ENCODE data around the gene RHOB. TPM values are rescaled to one million over a fixed set of nuclear protein-coding genes. Genes with fewer than 3 reads are reported as not detected.
"Not testable (repeated sequence)": the region's sequence is repeated elsewhere in the genome, so short reads cannot be mapped to it uniquely, and the experiment has no call there.

RHOB gene
- polyA plus RNA-seq, 1 donor from 2014 or later, result 14.0 TPM

DNA sequence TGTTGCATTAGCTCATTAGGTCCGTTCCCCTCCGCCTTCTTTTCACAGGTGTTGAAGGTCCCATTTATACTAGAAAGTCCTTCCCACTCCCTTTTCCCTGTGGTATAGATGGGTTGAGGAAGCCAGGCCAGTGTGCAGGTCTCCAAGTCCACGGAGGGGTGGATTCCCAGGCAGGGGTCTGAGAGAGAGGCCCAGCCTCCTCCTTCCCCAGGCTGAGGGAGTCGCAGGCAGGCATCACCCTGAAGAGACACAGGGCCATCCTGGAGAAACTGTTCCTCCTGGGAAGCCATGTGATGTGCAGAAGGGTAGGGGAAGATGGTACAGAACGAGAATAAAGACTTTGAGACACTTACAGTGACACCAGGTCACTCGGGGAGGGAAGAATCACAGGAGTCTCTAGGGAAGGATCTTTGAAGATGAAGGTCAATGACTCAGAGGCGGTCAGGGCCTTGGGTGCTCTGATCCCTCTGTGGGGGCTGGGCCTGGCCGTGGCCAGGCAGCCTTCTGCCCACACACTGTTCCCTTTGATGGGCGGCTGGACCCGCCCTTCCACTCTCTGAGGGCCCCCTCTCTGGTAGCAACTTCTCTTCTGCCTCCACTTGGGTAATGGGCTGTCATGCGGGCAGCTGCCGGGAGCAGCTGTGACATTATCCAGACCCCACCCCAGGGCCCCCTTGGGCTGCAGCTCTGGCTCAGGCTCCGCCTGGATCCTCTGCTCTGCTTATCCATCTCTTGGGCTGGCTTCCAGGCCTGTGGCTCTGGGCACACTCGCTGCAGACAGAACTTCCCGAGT is 45.1 kb downstream of the RHOB start:
- no peaks in the 10 kb centered on the region for H3K27me3 Mint-ChIP-seq
- no peaks in the 10 kb centered on the region for H3K36me3 Mint-ChIP-seq
- H3K27ac Mint-ChIP-seq, result no peak overlapping the region
- H3K4me3 Mint-ChIP-seq, result no peak overlapping the region
- no peaks in the 10 kb centered on the region for H3K9me3 Mint-ChIP-seq
- H3K4me1 Mint-ChIP-seq, result peaks cover 0 to 2% (median 0%) of the 10 kb centered on the region in 3 donors

DNA sequence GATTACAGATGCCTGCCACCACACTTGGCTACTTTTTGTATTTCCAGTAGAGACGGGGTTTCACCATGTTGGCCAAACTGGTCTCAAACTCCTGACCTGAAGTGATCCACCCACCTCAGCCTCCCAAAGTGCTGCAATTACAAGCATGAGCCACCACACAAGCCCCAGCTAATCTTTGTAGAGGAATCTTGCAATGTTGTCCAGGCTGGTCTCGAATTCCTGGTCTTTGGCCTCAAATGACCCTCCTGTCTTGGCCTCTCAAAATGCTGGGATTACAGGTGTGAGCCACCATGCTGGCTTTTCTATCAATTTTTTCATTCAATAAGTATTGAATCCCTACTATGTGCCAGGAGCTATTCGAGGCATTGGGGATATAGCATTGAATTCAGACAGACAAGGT is 46.2 kb downstream of the RHOB start:
- H3K27ac Mint-ChIP-seq, H3K4me3 Mint-ChIP-seq, H3K36me3 Mint-ChIP-seq, H3K27me3 Mint-ChIP-seq, H3K9me3 Mint-ChIP-seq, H3K4me1 Mint-ChIP-seq: not testable (repeated sequence)

DNA sequence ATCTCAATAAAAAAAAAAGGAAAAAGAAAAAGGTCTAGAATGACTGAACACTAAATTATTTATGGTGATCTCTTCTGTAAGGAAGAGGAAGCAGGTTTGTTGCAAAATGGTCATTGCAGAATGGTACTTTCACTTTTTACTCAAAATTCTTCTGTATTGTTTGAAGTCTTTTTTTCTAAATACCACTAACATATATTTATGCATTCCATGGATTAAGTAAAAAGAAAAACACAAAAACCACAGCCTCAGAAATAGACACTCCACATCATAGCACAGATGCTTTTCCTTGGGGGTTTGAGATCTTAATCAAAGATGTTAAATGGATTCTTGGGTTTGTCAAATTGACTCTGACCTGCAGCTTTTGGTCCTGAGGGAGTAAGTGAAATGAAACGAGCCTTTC is 47.4 kb downstream of the RHOB start:
- Mint-ChIP-seq H3K27me3 (peaks cover 4% of the 10 kb centered on the region), H3K4me3 (no peak overlapping the region), H3K9me3 (no peaks in the 10 kb centered on the region), H3K27ac (no peak overlapping the region), H3K4me1 (peaks cover 0 to 2% (median 0%) of the 10 kb centered on the region in 3 donors), H3K36me3 (no peaks in the 10 kb centered on the region)

DNA sequence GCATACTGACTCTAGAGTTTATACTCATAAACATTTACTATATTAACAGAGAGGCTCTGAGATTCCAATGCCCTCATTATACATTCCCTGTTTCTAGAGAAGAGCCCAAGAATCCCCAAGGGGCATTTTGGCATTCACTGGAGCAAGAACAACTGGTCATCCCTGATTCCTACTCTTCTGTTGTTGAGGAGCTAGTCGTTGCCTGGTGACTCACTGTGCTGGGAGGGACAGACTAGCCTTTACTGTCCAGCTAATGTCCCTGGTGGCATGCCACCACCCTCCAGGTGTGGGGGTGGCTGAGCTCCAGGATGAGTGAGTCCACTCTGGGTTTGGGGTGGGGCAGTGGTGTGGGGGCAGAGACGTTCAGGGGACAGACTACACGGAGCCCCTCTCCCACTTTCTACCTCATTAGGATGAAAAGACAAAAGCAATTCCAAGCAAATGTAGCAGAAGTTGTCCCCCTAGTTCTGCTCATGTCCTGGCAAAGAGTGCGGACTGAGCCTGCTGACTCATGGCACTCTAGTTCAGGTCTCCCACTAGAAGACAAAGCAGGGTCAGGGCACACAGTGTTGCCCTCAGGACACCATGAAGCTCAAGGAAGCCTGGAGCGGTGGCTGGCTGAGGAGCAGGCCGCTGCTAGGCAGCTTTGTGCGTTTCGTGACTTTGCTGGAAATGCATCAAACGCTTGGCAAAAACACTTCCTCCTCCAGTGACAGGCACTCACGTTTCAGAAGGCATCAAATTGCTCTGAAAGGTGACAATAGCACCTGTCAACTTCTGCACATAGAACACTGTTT is 49.4 kb downstream of the RHOB start:
- H3K36me3 Mint-ChIP-seq, result no peaks in the 10 kb centered on the region
- peaks cover 0 to 2% (median 0%) of the 10 kb centered on the region in 3 donors for H3K9me3 Mint-ChIP-seq
- peaks cover 0 to 2% (median 0%) of the 10 kb centered on the region in 3 donors for H3K4me1 Mint-ChIP-seq
- no peak overlapping the region for H3K27ac Mint-ChIP-seq
- no peak overlapping the region for H3K4me3 Mint-ChIP-seq
- H3K27me3 Mint-ChIP-seq, result peaks cover 4% of the 10 kb centered on the region

DNA sequence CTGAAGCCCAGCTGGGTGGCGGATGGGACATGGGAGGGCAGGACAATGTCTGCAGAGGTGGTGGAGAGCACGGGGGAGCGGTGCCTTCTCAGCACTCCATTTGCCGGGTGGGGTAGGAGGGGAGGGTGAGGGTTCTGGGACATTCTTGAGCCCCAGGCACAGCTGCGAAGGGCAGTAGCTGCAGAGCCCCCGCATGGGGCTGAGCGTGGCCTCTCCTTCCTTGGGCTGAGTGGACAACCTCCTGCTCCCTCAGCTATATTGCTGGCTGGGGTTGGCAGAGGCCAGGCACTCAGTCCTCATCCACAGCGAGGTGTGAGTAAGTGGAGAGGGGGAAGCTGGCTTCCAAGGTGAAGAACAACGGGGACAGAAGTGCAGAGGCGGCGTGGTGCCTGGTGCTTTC is 50.1 kb downstream of the RHOB start:
- no peaks in the 10 kb centered on the region for H3K36me3 Mint-ChIP-seq
- H3K4me3 Mint-ChIP-seq, result no peak overlapping the region
- H3K9me3 Mint-ChIP-seq, result peaks cover 0 to 2% (median 0%) of the 10 kb centered on the region in 3 donors
- H3K27ac Mint-ChIP-seq, result no peak overlapping the region
- peaks cover 4% of the 10 kb centered on the region for H3K27me3 Mint-ChIP-seq
- H3K4me1 Mint-ChIP-seq, result peaks cover 0 to 2% (median 0%) of the 10 kb centered on the region in 3 donors

Other genes starting within 250 kb of the RHOB start
- 1.3 TPM for gene SDC1, start 221.9 kb upstream of the RHOB start, polyA plus RNA-seq
- 14.6 TPM for gene PUM2, start 96.2 kb upstream of the RHOB start, polyA plus RNA-seq
- gene HS1BP3, start 204.0 kb downstream of the RHOB start, polyA plus RNA-seq, result 27.3 TPM
- gene GDF7, start 220.1 kb downstream of the RHOB start, polyA plus RNA-seq, result 0.74 TPM

Measured in IgD-negative memory B cell (primary cell).